ENCODE results near the gene APBA2.

Gene APBA2

DNA sequence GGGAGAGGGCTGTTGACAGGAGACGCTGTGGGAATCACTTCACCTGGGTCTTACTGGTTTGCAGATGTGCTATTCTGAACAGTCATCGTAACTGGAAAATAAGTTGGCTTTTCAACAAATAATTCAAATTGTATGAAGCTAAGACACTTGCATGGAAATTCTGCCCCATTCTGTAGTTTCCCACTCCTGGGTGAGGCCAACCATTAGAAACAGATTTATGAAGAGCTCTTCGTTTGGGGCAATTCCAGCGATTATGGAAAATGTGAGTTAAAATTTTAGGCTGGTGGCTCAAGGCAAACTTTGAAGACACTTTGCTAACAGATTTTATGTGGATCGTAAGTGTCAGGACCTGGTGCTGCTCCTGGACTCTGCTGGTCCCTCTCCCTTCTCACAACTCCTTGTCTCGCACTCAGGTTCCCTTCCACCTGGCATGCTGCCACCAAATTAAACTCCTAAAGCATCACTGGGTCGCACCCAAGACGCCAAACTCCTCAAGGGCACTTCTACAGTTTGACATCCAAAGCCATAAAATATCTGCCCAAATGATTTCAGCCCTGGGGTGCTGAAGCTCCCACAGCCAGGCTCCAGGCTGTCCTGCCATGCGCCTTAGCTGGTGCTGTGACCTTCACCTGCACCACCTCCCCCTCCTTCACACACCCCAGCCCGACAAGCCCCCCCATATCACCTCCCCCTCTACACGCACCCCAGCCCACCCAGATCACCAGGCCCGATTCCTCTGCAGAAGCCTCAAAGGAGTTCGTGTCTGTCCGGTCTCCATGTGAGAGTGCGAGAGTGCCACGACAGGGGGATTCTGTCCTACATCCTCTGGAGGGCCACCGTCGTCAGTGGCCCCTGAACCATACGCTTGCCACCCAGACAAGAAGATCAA, 245.4 kb downstream of the APBA2 start:
- Histone ChIP-seq H3K9me2 (ENCODE audit: low read depth, low read length) (no peaks in the 10 kb centered on the region), H3K79me2 (ENCODE audit: insufficient read depth, low read length) (no peaks in the 10 kb centered on the region), H3K27me3 (ENCODE audit: insufficient read depth, low read length) (no peaks in the 10 kb centered on the region), H3F3A (ENCODE audit: insufficient read depth, low read length) (no peaks in the 10 kb centered on the region), H3K36me3 (ENCODE audit: insufficient read depth, low read length) (no peaks in the 10 kb centered on the region), H4K20me1 (ENCODE audit: insufficient read depth, low read length) (no peaks in the 10 kb centered on the region), H3K9me3 (ENCODE audit: low read length) (no peaks in the 10 kb centered on the region), H3K4me3 (ENCODE audit: low read depth, low read length, poor library complexity, severe bottlenecking) (no peak overlapping the region), H3K4me2 (ENCODE audit: low read length) (no peak overlapping the region), H3K4me1 (ENCODE audit: insufficient read depth, low read length, severe bottlenecking) (no peaks in the 10 kb centered on the region), H2AFZ (ENCODE audit: low read length) (no peak overlapping the region), H3K9ac (ENCODE audit: low read length) (no peak overlapping the region), H3K27ac (ENCODE audit: low read depth, low read length, poor library complexity, severe bottlenecking) (no peak overlapping the region)
- no peak for TF ChIP-seq EZH2 (IDR thresholded peaks at IDR 0.05; ENCODE audit: borderline replicate concordance, low read length)
- TF ChIP-seq, protein P1, sequence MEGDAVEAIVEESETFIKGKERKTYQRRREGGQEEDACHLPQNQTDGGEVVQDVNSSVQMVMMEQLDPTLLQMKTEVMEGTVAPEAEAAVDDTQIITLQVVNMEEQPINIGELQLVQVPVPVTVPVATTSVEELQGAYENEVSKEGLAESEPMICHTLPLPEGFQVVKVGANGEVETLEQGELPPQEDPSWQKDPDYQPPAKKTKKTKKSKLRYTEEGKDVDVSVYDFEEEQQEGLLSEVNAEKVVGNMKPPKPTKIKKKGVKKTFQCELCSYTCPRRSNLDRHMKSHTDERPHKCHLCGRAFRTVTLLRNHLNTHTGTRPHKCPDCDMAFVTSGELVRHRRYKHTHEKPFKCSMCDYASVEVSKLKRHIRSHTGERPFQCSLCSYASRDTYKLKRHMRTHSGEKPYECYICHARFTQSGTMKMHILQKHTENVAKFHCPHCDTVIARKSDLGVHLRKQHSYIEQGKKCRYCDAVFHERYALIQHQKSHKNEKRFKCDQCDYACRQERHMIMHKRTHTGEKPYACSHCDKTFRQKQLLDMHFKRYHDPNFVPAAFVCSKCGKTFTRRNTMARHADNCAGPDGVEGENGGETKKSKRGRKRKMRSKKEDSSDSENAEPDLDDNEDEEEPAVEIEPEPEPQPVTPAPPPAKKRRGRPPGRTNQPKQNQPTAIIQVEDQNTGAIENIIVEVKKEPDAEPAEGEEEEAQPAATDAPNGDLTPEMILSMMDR (IDR thresholded peaks at IDR 0.05; ENCODE audit: low read length): no peak

DNA sequence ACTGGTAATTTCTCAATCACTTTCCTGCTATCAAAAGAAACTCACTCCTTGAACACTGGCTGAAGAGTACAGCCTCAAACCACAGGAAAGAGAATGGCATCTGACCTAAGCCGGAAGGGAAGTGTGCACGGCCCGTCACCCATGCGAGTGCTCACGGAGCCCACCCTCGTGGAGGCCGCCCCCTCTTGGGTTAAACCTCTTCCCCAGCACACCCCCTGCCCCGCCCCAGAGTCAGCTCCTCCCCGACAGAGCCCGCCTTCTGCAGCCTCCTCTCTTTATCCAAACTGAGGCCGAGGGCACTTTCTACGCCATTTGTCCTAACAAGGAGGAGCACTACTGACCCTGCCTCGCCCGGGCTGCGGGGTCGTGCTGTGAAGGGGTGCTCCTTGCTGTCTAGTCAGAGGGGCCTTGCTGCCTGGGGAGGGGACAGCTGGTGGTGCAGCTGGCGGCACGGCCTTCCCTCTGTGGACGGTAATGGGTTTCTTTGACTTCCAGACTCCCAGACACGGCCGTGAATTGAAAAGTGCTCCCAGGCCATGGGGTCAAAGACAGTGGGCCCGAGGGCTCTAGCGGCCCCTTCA, 246.2 kb downstream of the APBA2 start:
- no peaks in the 10 kb centered on the region for H3K9me3 ChIP-seq (ENCODE audit: low read length)
- H3K4me2 ChIP-seq (ENCODE audit: low read length): no peak overlapping the region
- H3K27me3 ChIP-seq (ENCODE audit: insufficient read depth, low read length): no peaks in the 10 kb centered on the region
- no peaks in the 10 kb centered on the region for H4K20me1 ChIP-seq (ENCODE audit: insufficient read depth, low read length)
- no peak overlapping the region for H2AFZ ChIP-seq (ENCODE audit: low read length)
- no peaks in the 10 kb centered on the region for H3K36me3 ChIP-seq (ENCODE audit: insufficient read depth, low read length)
- H3K27ac ChIP-seq (ENCODE audit: low read depth, low read length, poor library complexity, severe bottlenecking): no peak overlapping the region
- H3K4me3 ChIP-seq (ENCODE audit: low read depth, low read length, poor library complexity, severe bottlenecking): no peak overlapping the region
- H3K79me2 ChIP-seq (ENCODE audit: insufficient read depth, low read length): no peaks in the 10 kb centered on the region
- TF ChIP-seq, protein P1 (IDR thresholded peaks at IDR 0.05; ENCODE audit: low read length): no peak
- H3K4me1 ChIP-seq (ENCODE audit: insufficient read depth, low read length, severe bottlenecking): no peaks in the 10 kb centered on the region
- no peaks in the 10 kb centered on the region for H3F3A ChIP-seq (ENCODE audit: insufficient read depth, low read length)
- no peaks in the 10 kb centered on the region for H3K9me2 ChIP-seq (ENCODE audit: low read depth, low read length)
- no peak overlapping the region for H3K9ac ChIP-seq (ENCODE audit: low read length)

DNA sequence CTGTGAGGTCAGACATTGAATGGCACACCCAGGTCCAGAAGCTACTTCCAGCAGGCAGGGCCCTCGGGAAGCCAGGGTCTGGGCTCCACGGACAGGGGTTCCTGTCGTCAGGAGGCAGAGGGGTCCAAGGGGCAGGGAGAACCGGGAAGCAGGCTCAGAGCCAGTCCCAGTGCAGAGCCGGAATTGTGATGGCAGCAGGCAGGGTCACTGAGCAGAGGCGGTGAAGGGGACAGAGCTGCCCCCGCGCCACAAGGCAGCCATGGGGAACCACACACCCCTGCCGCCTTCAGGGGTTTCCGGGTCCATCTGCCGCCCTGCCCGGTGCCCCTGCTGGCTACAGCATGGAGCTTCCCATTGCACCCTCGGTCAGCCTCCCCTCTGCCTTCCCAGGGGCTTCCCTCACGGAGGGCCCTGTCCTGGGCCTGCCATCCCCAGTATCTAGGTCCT, 247.0 kb downstream of the APBA2 start:
- Histone ChIP-seq H3K9me3 (ENCODE audit: low read length) (no peaks in the 10 kb centered on the region), H3K9ac (ENCODE audit: low read length) (no peak overlapping the region), H3K79me2 (ENCODE audit: insufficient read depth, low read length) (no peaks in the 10 kb centered on the region), H3K4me1 (ENCODE audit: insufficient read depth, low read length, severe bottlenecking) (no peaks in the 10 kb centered on the region), H2AFZ (ENCODE audit: low read length) (no peak overlapping the region), H3F3A (ENCODE audit: insufficient read depth, low read length) (no peaks in the 10 kb centered on the region), H3K27me3 (ENCODE audit: insufficient read depth, low read length) (no peaks in the 10 kb centered on the region), H3K27ac (ENCODE audit: low read depth, low read length, poor library complexity, severe bottlenecking) (no peak overlapping the region), H3K9me2 (ENCODE audit: low read depth, low read length) (no peaks in the 10 kb centered on the region), H4K20me1 (ENCODE audit: insufficient read depth, low read length) (no peaks in the 10 kb centered on the region), H3K4me2 (ENCODE audit: low read length) (no peak overlapping the region), H3K36me3 (ENCODE audit: insufficient read depth, low read length) (no peaks in the 10 kb centered on the region), H3K4me3 (ENCODE audit: low read depth, low read length, poor library complexity, severe bottlenecking) (no peak overlapping the region)
- TF ChIP-seq, protein P1 (IDR thresholded peaks at IDR 0.05; ENCODE audit: low read length): no peak
- no peak for TF ChIP-seq EZH2 (IDR thresholded peaks at IDR 0.05; ENCODE audit: borderline replicate concordance, low read length)

Data from OCI-LY1 (cell line).